Esophagus muscularis mucosa (tissue), 4 donors: ENCODE data around the gene NDUFAF5. TPM values are rescaled to one million over a fixed set of nuclear protein-coding genes. Genes with fewer than 3 reads are reported as not detected.

Experiments used
- DNase-seq: peaks from one replicate; pipeline ENCODE4 v3.0.0-alpha.2; 2017; ENCODE audit errors: extremely low spot score
- H3K27ac ChIP-seq, 4 donors: fragments of 200-600 bp; sonication (generic); replicated peaks in 1 of 4; 1 replicate in 3 of 4; 2 replicates in 1 of 4; pipeline ENCODE4 v1.5.1; 2016 to 2019; ENCODE audit warnings: mild to moderate bottlenecking in 1 of 4
- H3K27me3 ChIP-seq, 4 donors: fragments of 200-600 bp; sonication (generic); one replicate each; pipeline versions ENCODE4 v1.5.1 to v1.6.0; 2016 to 2019
- H3K36me3 ChIP-seq, 4 donors: fragments of 200-600 bp; sonication (generic); one replicate each; pipeline ENCODE4 v1.5.1; 2016 to 2019
- H3K4me1 ChIP-seq, 4 donors: fragments of 200-600 bp; sonication (generic); one replicate each; pipeline ENCODE4 v1.5.1; 2016 to 2019
- H3K4me3 ChIP-seq, 4 donors: fragments of 200-600 bp; sonication (generic); 1 replicate in 2 of 4; 2 replicates in 2 of 4; pipeline ENCODE4 v1.5.1; 2016 to 2019; ENCODE audit warnings: mild to moderate bottlenecking in 4 of 4, moderate library complexity in 1 of 4
- H3K9me3 ChIP-seq, 4 donors: fragments of 200-600 bp; sonication (generic); 1 replicate in 3 of 4; 2 replicates in 1 of 4; pipeline ENCODE4 v1.5.1; 2016 to 2019
- EP300 ChIP-seq: sonication (generic); formaldehyde crosslinking; IDR thresholded peaks from one replicate; pipeline ENCODE4 v1.6.1; 2017; ENCODE audit warnings: antibody characterized with exemption
- POLR2A ChIP-seq: fragments of 450-650 bp; IDR thresholded peaks from one replicate; pipeline ENCODE4 v1.6.1; 2017; ENCODE audit warnings: antibody characterized with exemption, moderate library complexity, mild to moderate bottlenecking, low read depth
- POLR2AphosphoS5 ChIP-seq, 2 donors: sonication (generic); formaldehyde crosslinking; IDR thresholded peaks; one replicate each; pipeline ENCODE4 v1.6.1; 2017; ENCODE audit warnings: antibody characterized with exemption in 2 of 2
- WGBS: methylation state at CpG from one replicate; pipeline ENCODE4 v1.1.5; 2018; 5-methylcytosine and 5-hydroxymethylcytosine counted together
- intact Hi-C: fragments of 100-400 bp; cut with DNase I; formaldehyde crosslinking; loops from one replicate; pipeline ENCODE4 v1.15.1; 2023
- total RNA-seq, 4 donors: library from RNA; depleted of rRNA; stranded (reverse); fragments of >200 nt; gene quantifications; one replicate each; pipeline versions ENCODE4 v1.1.0 to v1.2.1, GENCODE V29; 2016
- TF ChIP-seq, protein P1 (sequence below), 3 experiments: fragments of 200-600 bp in 2 of 3; fragments of 450-650 bp in 1 of 3; sonication (generic) in 2 of 3; IDR thresholded peaks; one replicate each; pipeline ENCODE4 v1.5.1; 2017 to 2019; ENCODE audit warnings: antibody characterized with exemption in 3 of 3, mild to moderate bottlenecking in 2 of 3, moderate library complexity in 1 of 3

Gene NDUFAF5
- total RNA-seq, 4 donors from 2014 or later: 11.9 to 23.3 (median 19.1) TPM

- TF ChIP-seq POLR2AphosphoS5 (IDR thresholded peaks at IDR 0.05) (no peak), EP300 (no peak), POLR2A (no peak)
- TF ChIP-seq, protein P1, sequence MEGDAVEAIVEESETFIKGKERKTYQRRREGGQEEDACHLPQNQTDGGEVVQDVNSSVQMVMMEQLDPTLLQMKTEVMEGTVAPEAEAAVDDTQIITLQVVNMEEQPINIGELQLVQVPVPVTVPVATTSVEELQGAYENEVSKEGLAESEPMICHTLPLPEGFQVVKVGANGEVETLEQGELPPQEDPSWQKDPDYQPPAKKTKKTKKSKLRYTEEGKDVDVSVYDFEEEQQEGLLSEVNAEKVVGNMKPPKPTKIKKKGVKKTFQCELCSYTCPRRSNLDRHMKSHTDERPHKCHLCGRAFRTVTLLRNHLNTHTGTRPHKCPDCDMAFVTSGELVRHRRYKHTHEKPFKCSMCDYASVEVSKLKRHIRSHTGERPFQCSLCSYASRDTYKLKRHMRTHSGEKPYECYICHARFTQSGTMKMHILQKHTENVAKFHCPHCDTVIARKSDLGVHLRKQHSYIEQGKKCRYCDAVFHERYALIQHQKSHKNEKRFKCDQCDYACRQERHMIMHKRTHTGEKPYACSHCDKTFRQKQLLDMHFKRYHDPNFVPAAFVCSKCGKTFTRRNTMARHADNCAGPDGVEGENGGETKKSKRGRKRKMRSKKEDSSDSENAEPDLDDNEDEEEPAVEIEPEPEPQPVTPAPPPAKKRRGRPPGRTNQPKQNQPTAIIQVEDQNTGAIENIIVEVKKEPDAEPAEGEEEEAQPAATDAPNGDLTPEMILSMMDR (IDR thresholded peaks at IDR 0.05): no peak
- Histone ChIP-seq H3K4me1 (no peaks in the 10 kb centered on the region), H3K4me3 (no peak overlapping the region), H3K9me3 (no peaks in the 10 kb centered on the region), H3K27me3 (no peaks in the 10 kb centered on the region), H3K27ac (no peak overlapping the region), H3K36me3 (peaks cover 46 to 99% (median 89%) of the 10 kb centered on the region in 4 donors)
- intact Hi-C loops: no loop called here
- no peak for DNase-seq
Measured at GRCh38 chr20:13810446-13810845, 25.6 kb downstream of the NDUFAF5 start.

- TF ChIP-seq POLR2A: no peak
- no peak for TF ChIP-seq EP300
- TF ChIP-seq, protein P1 (IDR thresholded peaks at IDR 0.05): no peak
- TF ChIP-seq POLR2AphosphoS5 (IDR thresholded peaks at IDR 0.05): no peak
- no peaks in the 10 kb centered on the region for H3K27me3 ChIP-seq
- intact Hi-C loops: no loop called here
- no peak overlapping the region for H3K4me3 ChIP-seq
- H3K9me3 ChIP-seq: no peaks in the 10 kb centered on the region
- DNase-seq: no peak
- peaks cover 44 to 99% (median 90%) of the 10 kb centered on the region in 4 donors for H3K36me3 ChIP-seq
- 90% methylated on average over 3 of the region's 3 CpGs for WGBS
- H3K27ac ChIP-seq: no peak overlapping the region
- H3K4me1 ChIP-seq: no peaks in the 10 kb centered on the region
Measured at GRCh38 chr20:13813910-13814309, 29.1 kb downstream of the NDUFAF5 start.

GRCh38 chr20:13814672-13815071, 29.8 kb downstream of the NDUFAF5 start:
- TF ChIP-seq, protein P1 (IDR thresholded peaks at IDR 0.05): no peak
- no peak for TF ChIP-seq POLR2AphosphoS5 (IDR thresholded peaks at IDR 0.05)
- TF ChIP-seq EP300: no peak
- no peak for TF ChIP-seq POLR2A
- intact Hi-C loops: no loop called here
- 89% methylated on average over 4 of the region's 4 CpGs for WGBS
- H3K27me3 ChIP-seq: no peaks in the 10 kb centered on the region
- H3K27ac ChIP-seq: no peak overlapping the region
- DNase-seq: no peak
- H3K9me3 ChIP-seq: no peaks in the 10 kb centered on the region
- H3K4me3 ChIP-seq: no peak overlapping the region
- no peaks in the 10 kb centered on the region for H3K4me1 ChIP-seq
- H3K36me3 ChIP-seq: peaks cover 43 to 91% (median 83%) of the 10 kb centered on the region in 4 donors

DNA sequence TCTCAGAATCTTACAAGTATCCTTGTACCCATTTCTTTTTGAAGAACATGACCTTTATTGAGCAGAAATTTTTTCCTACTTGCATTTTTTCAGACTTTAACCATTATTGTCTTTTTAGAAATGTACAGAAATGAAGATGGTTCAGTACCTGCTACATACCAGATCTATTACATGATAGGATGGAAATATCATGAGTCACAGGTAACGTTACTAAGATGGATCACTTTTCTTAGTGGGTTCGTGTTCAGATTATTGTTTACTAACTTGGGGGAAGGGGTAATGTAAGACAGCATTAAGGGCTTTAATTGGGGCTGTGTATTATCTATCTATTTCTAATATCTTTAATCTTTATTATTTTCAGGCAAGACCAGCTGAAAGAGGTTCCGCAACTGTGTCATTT, 31.9 kb downstream of the NDUFAF5 start:
- peaks cover 39 to 71% (median 62%) of the 10 kb centered on the region in 4 donors for H3K36me3 ChIP-seq
- H3K4me1 ChIP-seq: no peaks in the 10 kb centered on the region
- no peak for TF ChIP-seq POLR2AphosphoS5 (IDR thresholded peaks at IDR 0.05)
- TF ChIP-seq POLR2A: no peak
- TF ChIP-seq, protein P1 (IDR thresholded peaks at IDR 0.05): no peak
- no peak for TF ChIP-seq EP300
- H3K9me3 ChIP-seq: peaks cover 0 to 5% (median 0%) of the 10 kb centered on the region in 4 donors
- H3K4me3 ChIP-seq: no peak overlapping the region
- H3K27me3 ChIP-seq: no peaks in the 10 kb centered on the region
- DNase-seq: no peak
- no peak overlapping the region for H3K27ac ChIP-seq
- WGBS: 53% methylated on average over 3 of the region's 3 CpGs
- intact Hi-C loops: no loop called here

GRCh38 chr20:13817342-13817741, 32.5 kb downstream of the NDUFAF5 start:
- no peak overlapping the region for H3K4me3 ChIP-seq
- peaks cover 33 to 65% (median 57%) of the 10 kb centered on the region in 4 donors for H3K36me3 ChIP-seq
- H3K9me3 ChIP-seq: peaks cover 0 to 5% (median 0%) of the 10 kb centered on the region in 4 donors

More at GRCh38 chr20:13817342-13817741, 32.5 kb downstream of the NDUFAF5 start:
- Histone ChIP-seq H3K27me3 (no peaks in the 10 kb centered on the region), H3K4me1 (no peaks in the 10 kb centered on the region), H3K27ac (no peak overlapping the region)
- intact Hi-C loops: no loop called here
- TF ChIP-seq POLR2AphosphoS5 (IDR thresholded peaks at IDR 0.05) (no peak), EP300 (no peak), POLR2A (no peak)
- TF ChIP-seq, protein P1 (IDR thresholded peaks at IDR 0.05): no peak
- no peak for DNase-seq
